ENCODE measurements around the gene PCNX2. TPM values are rescaled to one million over a fixed set of nuclear protein-coding genes. Genes with fewer than 3 reads are reported as not detected.

Gene PCNX2
- total and polyA plus RNA-seq, 2 of the 13 experiments (the other 11 are each of a cell fraction or from before 2014, with no cell fraction given) = 0.11 to 0.42 TPM

DNA sequence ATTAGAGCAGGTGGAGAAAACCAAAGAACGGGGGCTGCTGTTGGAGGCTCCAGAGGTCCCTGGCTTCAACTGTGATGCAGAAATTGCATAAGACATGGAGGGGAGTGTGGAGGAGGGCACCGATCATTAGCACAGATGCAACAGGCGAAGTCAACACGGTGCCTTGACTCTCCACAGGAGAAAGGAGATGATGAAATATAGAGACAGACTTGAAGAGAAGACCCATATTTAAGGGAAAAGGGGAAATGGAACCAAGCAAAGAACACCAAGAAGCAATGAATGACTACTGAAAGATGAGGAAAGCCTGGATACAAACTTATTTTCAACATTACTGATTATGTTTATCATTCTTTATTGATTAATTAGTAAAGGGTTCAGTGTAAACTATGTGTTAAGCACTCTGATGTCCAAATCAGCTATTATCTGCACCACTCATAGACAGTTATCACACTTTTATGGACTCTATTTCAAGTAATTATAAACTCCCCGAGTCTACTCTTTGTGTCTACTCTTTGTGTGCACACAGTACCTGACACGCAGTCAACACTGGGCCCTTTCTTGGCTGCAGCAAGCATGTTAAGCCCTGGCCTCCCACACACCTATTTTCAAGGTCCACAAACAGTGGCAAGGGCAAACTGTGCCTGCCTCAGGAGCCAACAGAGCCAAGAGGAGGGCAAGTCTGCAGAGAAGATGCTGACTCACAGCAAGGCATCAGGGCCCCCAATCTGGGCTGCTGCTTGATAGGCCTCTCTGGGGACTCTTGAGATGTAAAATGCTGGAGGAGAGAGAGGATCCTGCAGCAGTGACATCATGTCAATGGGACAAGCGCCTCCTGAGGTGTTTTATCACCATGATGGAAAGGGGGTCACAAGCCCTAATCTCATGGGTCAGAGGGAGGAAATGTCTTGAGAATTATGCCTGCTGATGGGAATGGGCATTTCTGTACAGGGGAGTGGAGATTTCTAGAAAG is 17.6 kb downstream of the PCNX2 start:
- Histone ChIP-seq H3K4me3 (replicated peaks in 1 of 3; ENCODE audit: insufficient read depth in 1 of 3, low read depth in 2 of 3, low read length in 3 of 3) (no peak overlapping the region), H3K4me1 (ENCODE audit: insufficient read depth, low read length) (no peaks in the 10 kb centered on the region), H3K27ac (ENCODE audit: extremely low read length, insufficient read depth, low read length) (no peak overlapping the region), H4K20me1 (ENCODE audit: insufficient read depth, low read length) (no peaks in the 10 kb centered on the region), H3K36me3 (replicated peaks in 1 of 2; ENCODE audit: control insufficient read depth in 1 of 2, insufficient read depth in 2 of 2, low read length in 2 of 2) (no peaks in the 10 kb centered on the region), H3K9me3 (ENCODE audit: low read length) (no peaks in the 10 kb centered on the region), H2AFZ (ENCODE audit: low read length) (no peak overlapping the region), H3K9ac (ENCODE audit: insufficient read depth, low read depth, low read length) (no peak overlapping the region), H3K4me2 (ENCODE audit: low read depth, low read length) (no peak overlapping the region), H3K79me2 (ENCODE audit: insufficient read depth, low read length) (no peaks in the 10 kb centered on the region), H3K27me3 (ENCODE audit: control insufficient read depth in 1 of 2, insufficient read depth in 2 of 2, low read length in 2 of 2) (no peaks in the 10 kb centered on the region)
- intact Hi-C loops (cut with micrococcal nuclease; ENCODE audit: unreplicated experiment) (no loop called here), in situ Hi-C loops (cut with HindIII; ENCODE audit: extremely low pct_ligation_motif_present, low pct_unique_long_range_greater_than_20kb) (no loop called here)
- no peak for FAIRE-seq
- POLR2A ChIA-PET = no interaction called here
- DNase-seq (ENCODE audit: low spot score) = no peak
- no TSS peak for BruUV-seq (replicated peaks)
- 10% methylated on average over 7 of the region's 7 CpGs for WGBS (ENCODE audit: low lambda C conversion rate)
- TF ChIP-seq TBP (CRISPR knock-in tag; IDR thresholded peaks at IDR 0.05) (no peak), NFE2L2 (IDR thresholded peaks at IDR 0.05; ENCODE audit: low read length) (no peak), RNF2 (conservative IDR thresholded peaks at IDR 0.05; ENCODE audit: low read depth) (no peak), JDP2 (CRISPR knock-in tag; IDR thresholded peaks at IDR 0.05; ENCODE audit: borderline replicate concordance) (no peak)
- TF ChIP-seq, protein P1, sequence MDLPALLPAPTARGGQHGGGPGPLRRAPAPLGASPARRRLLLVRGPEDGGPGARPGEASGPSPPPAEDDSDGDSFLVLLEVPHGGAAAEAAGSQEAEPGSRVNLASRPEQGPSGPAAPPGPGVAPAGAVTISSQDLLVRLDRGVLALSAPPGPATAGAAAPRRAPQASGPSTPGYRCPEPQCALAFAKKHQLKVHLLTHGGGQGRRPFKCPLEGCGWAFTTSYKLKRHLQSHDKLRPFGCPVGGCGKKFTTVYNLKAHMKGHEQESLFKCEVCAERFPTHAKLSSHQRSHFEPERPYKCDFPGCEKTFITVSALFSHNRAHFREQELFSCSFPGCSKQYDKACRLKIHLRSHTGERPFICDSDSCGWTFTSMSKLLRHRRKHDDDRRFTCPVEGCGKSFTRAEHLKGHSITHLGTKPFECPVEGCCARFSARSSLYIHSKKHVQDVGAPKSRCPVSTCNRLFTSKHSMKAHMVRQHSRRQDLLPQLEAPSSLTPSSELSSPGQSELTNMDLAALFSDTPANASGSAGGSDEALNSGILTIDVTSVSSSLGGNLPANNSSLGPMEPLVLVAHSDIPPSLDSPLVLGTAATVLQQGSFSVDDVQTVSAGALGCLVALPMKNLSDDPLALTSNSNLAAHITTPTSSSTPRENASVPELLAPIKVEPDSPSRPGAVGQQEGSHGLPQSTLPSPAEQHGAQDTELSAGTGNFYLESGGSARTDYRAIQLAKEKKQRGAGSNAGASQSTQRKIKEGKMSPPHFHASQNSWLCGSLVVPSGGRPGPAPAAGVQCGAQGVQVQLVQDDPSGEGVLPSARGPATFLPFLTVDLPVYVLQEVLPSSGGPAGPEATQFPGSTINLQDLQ (CRISPR knock-in tag; IDR thresholded peaks at IDR 0.05) = no peak
- no peak for ATAC-seq
- CTCF ChIA-PET (ENCODE audit: low intra/inter-chr PET ratio, low total read pairs) = no interaction called here
